HG02588 (cell line): ENCODE measurements around the gene SEMA5A.

Experiments used
- ATAC-seq: cut with Tn5 transposase; IDR thresholded peaks from one replicate; pipeline ENCODE4 v1.9.1; 2021; ENCODE audit warnings: mild to moderate bottlenecking, moderate library complexity; ENCODE audit not compliant: unreplicated experiment

Gene SEMA5A

GRCh38 chr5:9551567-9552537 is 6.0 kb upstream of the SEMA5A start:
- ATAC-seq: no peak

- ATAC-seq: no peak
Observed at GRCh38 chr5:9549941-9550340, 4.1 kb upstream of the SEMA5A start.

- ATAC-seq: no peak
Observed at GRCh38 chr5:9547122-9547947, 1.5 kb upstream of the SEMA5A start.

- no peak for ATAC-seq
Observed at GRCh38 chr5:9545136-9545991, 511 bp downstream of the SEMA5A start.

- peak; percentile 68 for ATAC-seq
Observed at GRCh38 chr5:9544502-9545135, 1.3 kb downstream of the SEMA5A start.

- no peak for ATAC-seq
Observed at GRCh38 chr5:9544056-9544455, 1.8 kb downstream of the SEMA5A start.

GRCh38 chr5:9543311-9543920 is 2.5 kb downstream of the SEMA5A start:
- no peak for ATAC-seq

GRCh38 chr5:9540791-9541190 is 5.1 kb downstream of the SEMA5A start:
- ATAC-seq: no peak

- no peak for ATAC-seq
Observed at GRCh38 chr5:9538504-9538903, 7.4 kb downstream of the SEMA5A start.

GRCh38 chr5:9537223-9538141 is 8.4 kb downstream of the SEMA5A start:
- no peak for ATAC-seq

GRCh38 chr5:9536717-9537116 is 9.2 kb downstream of the SEMA5A start:
- no peak for ATAC-seq

- ATAC-seq: no peak
Observed at GRCh38 chr5:9534881-9535517, 10.9 kb downstream of the SEMA5A start.

- ATAC-seq: no peak
Observed at GRCh38 chr5:9533562-9534364, 12.1 kb downstream of the SEMA5A start.

GRCh38 chr5:9533096-9533495 is 12.8 kb downstream of the SEMA5A start:
- ATAC-seq: no peak

- no peak for ATAC-seq
Observed at GRCh38 chr5:9529513-9529912, 16.4 kb downstream of the SEMA5A start.

- no peak for ATAC-seq
Observed at GRCh38 chr5:9529041-9529480, 16.8 kb downstream of the SEMA5A start.

GRCh38 chr5:9524941-9525340 is 20.9 kb downstream of the SEMA5A start:
- ATAC-seq: no peak
